Measurements from ENCODE around the gene AURKB.

AURKB gene

DNA sequence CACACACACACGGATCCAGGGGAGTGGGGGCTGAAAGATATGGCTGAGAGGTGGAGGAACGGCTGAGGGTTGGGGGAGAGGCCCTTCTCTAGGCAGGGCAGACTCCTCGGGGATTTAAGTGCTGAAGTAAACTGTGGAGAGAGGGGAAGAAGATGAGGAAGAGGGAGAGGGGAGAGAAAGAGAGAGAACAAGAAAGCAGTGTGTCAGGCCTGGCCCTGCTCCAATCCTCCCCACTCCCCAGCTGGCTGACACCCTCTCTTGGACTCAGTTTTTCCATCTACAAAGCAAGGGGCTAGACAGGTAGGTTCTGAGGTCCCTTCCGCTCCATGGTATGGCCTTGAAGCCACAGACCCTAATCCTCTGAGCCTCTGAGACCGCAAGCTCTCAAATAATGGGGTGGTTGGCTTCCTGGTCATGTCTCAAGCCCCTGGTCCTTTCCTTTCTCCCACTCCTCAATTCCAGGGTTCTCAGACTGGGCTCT is 49.6 kb downstream of the AURKB start:
- no peak for DNase-seq

DNA sequence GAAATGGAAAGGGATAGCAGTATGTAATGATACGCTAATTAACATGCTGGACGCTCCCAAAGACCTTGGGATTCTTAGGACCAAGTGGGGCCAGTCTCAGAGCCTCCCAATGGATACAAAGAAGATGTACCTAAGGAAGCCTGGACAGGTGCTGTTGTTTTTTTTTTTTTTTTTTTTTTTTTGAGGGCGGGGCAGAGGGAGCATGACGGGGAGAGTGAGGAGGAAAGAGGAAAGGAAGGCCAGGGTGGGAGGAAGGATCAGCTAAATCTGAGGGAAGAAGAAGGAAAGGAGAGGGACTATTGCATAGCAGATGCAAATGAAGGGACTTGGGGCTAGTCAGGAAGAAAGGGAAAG is 50.2 kb downstream of the AURKB start:
- no peak for DNase-seq

DNA sequence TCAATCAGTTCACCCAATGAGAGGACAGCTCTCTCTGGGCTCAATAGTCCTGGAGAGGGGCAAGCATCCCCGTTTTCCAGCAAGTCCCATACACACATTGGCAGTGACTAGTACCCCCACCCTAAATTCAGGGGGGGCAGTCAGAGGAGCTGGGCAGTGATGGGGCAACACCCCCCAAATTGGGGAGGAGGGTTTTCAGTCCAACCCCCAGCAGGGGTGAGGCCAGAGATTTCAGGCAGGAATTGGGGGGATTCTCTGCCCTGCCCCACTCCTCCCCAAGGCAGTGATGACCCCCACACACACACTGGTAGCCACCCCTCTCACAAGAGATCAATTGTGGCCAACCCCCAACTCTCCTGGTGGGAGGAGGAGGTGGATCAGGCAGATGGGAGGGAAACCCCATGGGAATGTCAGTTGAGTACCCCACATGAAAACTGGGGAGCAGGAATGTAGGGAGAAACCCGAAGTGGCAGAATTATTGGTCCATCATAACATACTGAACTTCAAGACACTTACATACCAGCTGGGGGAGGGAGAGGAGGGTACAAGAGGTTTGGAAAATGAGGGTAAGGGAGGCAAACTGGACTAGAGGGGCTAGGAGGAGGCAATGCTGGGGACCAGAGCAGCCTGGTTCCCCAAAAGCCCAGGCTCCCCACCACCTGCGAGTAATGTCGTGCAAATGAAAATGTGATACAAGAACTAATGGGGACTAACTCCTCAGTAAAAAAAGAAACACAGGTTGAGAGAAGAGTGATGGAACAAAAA is 50.7 kb downstream of the AURKB start:
- no peak for DNase-seq

DNA sequence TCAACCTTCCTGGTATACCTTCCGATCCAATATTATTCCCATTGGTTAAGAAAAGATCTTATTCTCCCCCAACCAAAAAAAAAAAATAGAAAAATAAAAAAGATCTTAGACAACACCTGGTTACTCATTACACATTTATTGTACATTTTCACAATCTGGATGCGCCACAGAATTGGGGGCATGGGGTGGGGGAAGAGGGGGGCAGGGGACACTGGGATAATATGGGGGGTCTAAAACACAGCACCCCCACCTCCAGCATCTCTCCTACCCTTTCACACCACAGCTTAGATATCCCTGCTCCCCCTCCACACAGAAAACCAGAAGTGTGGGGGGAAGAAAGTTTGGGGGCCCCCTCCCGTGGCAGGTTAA is 51.4 kb downstream of the AURKB start:
- DNase-seq = no peak

DNA sequence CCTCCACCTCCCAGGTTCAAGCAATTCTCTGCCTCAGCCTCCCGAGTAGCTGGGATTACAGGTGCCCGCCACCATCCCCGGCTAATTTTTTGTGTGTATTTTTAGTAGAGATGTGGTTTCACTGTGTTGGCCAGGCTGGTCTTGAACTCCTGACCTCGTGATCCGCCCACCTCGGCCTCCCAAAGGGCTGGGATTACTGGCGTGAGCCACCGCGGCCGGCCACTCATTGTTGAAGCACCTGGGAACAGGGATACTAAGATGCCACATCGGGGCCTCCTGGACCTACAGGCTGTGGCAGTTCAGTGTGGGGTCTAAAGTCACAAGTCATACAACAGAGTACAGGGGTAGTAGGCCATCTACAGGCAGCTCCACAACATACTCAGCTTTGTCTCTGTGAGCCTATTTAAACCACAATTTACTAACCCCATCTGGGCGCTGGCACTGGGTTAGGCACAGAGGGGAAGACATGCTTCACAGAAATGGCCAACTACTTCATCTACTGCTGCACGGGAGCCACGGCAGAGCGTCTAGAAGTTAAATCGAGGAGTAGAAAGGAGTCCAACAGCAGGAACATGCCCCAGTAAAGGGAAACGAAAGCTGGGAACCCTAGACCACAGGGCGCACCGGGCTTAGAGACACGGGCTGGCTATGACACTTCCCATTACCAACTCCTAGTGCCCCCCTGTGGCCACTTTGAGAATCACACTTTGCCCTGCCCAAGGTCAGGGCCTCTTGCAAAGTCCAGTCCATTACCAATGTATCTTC is 51.9 kb downstream of the AURKB start:
- peak; percentile 83 for DNase-seq

DNA sequence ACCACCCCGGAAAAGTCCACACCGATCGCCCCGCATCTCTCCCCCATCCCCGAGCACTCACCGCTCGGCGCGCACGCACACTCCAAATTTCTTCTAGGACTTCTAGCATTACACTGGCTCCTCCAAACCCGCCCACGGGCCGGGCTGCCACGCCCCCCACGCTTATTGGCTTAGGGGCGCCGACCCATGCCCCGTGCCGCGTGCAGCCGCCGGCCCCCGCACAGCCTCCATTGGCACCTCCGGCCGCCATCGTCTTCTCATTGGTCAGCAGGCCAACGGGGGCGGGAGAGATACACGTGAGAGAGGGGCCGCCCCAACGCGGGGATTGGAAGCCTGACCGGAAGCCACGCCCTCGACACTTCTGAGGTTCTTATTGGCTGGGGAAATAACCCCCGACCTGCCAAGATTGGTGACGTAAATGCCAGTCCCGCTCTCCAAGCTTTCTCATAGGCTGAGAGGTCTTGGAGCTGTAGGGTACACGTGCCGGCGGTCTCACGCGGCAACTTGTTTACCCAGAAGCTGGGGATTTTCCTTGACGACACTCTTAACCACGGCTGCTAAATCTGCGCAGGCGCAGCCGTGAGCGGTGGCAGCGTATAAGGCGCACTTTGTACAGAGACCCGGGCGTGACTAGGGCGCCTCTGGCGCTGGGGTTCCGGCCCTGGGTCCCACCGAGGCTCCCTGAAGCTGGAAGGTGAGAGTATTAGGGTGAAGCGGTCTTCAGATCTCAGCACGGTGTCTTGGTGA is 54.0 kb downstream of the AURKB start:
- peak; percentile 100 for DNase-seq

DNA sequence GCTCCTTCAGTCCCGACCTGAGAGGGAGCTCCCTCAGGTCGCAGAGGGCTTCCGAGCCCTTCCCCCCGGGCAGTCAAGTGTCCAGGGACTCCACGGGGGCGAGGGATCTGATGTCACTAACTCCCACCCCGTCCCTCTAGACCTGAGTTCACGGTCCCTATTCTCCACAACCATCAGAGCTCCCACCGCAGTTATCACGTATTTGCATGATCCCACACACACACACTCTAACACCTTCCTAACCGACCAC is 54.5 kb downstream of the AURKB start:
- no peak for DNase-seq

DNA sequence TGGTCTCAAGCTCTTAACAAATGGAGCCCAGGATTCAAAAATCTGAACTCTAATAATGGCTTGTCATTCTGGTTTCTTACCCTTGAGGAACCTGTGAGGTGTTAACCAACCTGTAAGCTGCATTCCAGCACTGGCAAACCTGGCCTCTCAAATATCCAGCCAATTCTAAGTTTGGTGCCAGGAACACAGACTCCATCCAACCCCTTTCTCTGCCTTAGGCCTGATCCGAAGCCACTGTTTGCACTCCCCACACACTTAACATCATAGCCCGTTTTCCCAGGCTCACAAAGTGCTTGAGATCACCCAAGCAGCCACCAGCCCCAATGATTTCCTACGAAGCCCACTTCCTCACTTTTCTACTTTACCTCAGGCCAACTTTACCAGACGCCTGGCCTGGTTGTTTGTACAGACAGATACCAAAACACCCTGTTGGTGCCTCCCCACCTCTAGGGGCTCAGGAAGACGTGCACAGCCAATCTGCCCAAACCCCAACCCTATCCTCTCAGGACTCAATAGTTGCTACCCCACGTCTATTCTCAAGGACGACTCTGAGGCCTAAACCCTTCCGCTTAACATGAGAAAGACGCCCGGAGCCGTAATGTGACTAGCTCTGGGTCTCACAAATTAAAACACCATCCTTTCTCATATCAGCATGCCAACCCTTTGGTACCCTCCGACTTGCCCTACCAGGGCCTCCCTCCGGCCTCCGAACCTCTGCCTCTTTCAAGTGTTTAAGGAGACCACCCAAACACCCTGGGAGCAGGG is 55.0 kb downstream of the AURKB start:
- no peak for DNase-seq

Data from stimulated activated naive CD4-positive, alpha-beta T cell treated with Interleukin-2 at 50 U/mL for 16 hours (primary cell).